GM12872 (cell line): ENCODE measurements around the gene RCOR1.

ENCODE experiments used
- CTCF ChIP-seq: IDR thresholded peaks from 3 replicates; pipeline ENCODE4 v1.5.1; 2011; ENCODE audit warnings: low read depth, mild to moderate bottlenecking, low read length, moderate library complexity; ENCODE audit not compliant: insufficient read depth

RCOR1 gene

GRCh38 chr14:102695167-102695555 lies 102.7 kb downstream of the RCOR1 start:
- TF ChIP-seq CTCF, result no peak

DNA sequence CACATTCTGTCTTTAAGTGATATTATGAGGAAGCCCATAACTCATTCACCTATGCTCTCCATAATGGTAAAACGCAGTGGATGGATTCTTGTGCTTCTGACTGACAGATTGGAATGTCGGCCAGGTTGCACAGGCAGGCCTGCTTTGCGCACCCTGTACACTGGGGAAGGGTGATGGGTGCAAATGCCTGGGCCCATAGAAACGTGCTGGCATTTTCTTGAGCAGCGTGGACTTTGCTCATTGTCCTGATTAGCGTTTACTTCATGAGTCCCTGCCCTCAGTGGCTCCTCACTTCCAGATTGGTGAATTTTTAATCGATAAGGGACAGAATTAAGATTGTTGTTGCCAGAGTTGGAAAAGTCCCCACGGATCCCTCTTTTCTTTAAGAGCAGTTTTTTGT lies 103.9 kb downstream of the RCOR1 start:
- no peak for TF ChIP-seq CTCF

GRCh38 chr14:102696856-102697495 lies 104.5 kb downstream of the RCOR1 start:
- no peak for TF ChIP-seq CTCF

DNA sequence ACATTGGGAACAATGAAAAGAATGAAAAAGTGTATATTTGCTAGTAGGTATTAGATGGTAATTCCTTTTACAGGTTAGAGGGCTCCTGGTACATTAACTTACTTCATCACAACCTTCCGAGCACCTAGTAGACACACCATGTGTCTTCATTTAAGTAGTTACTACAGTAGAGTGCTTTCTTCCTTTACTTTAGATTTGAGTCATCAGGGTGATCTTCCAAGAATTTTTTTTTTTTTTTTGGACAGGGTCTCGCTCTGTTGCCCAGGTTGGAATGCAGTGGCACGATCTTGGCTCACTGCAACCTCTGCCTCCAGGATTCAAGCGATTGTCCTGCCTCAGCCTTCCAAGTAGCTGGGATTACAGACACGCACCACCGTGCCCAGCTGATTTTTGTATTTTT lies 105.1 kb downstream of the RCOR1 start:
- TF ChIP-seq CTCF, result no peak

GRCh38 chr14:102699416-102700110 lies 107.1 kb downstream of the RCOR1 start:
- no peak for TF ChIP-seq CTCF

DNA sequence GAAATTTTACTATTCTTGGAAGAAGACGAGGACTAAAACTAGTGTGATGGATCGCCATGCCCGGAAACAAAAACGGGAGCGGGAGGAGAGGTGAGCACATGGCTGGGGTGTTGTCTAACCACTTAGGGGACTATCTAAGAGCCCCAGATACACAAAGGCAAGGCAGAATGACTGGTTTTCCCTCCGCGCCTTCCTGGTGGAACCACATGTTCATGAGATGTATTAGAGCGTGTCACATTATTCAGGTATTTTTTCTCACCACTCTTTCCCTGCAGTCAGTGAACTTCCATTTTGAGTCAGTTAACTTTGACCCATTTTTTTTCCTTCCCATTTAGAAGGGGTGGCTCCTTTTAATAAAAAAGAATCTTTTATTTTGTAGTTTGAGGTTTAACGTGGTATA lies 116.0 kb downstream of the RCOR1 start:
- TF ChIP-seq CTCF, result no peak

- no peak for TF ChIP-seq CTCF
Measured at GRCh38 chr14:102711207-102711606, 118.8 kb downstream of the RCOR1 start.
